GM12864 (cell line): ENCODE measurements around the gene PITHD1.

ENCODE experiments used
- DNase-seq: peaks from one replicate; pipeline ENCODE4 v3.0.0-alpha.2; 2011; ENCODE audit warnings: low read depth
- H3K4me3 ChIP-seq: 2 replicates; pipeline ENCODE4 v1.5.1; 2011; ENCODE audit warnings: mild to moderate bottlenecking, low read depth, low read length, control low read depth
- TF ChIP-seq, protein P1 (sequence below): IDR thresholded peaks from 2 replicates; pipeline ENCODE4 v1.5.1; 2011; ENCODE audit warnings: low read depth, mild to moderate bottlenecking, moderate library complexity, low read length, control low read depth, inconsistent platforms; ENCODE audit errors: missing control alignments

The PITHD1 gene

GRCh38 chr1:23806280-23806679 lies 28.1 kb downstream of the PITHD1 start:
- no peak for DNase-seq
- H3K4me3 ChIP-seq = no peak overlapping the region
- TF ChIP-seq, protein P1, sequence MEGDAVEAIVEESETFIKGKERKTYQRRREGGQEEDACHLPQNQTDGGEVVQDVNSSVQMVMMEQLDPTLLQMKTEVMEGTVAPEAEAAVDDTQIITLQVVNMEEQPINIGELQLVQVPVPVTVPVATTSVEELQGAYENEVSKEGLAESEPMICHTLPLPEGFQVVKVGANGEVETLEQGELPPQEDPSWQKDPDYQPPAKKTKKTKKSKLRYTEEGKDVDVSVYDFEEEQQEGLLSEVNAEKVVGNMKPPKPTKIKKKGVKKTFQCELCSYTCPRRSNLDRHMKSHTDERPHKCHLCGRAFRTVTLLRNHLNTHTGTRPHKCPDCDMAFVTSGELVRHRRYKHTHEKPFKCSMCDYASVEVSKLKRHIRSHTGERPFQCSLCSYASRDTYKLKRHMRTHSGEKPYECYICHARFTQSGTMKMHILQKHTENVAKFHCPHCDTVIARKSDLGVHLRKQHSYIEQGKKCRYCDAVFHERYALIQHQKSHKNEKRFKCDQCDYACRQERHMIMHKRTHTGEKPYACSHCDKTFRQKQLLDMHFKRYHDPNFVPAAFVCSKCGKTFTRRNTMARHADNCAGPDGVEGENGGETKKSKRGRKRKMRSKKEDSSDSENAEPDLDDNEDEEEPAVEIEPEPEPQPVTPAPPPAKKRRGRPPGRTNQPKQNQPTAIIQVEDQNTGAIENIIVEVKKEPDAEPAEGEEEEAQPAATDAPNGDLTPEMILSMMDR = no peak

DNA sequence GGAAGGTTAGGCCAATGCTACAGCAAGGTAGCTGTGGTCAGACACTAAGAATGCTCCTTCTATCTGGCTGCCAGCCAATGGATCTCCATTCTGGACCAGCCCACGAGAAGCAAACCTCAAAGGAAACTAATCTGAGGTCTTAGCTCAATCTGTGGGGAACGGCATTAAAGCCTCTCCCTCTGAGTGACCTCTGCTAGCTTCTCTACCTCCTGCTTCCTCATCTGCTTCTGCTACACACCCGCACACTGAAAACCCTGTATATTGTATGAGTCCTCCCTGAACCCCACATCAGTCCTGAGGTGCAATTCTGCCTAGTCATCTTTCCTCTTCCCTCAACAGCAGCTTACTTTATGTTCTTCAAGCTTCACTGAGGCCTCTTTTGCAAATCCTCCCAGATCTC lies 29.2 kb downstream of the PITHD1 start:
- no peak overlapping the region for H3K4me3 ChIP-seq
- DNase-seq = no peak
- TF ChIP-seq, protein P1 = no peak

GRCh38 chr1:23809751-23810171 lies 31.5 kb downstream of the PITHD1 start:
- TF ChIP-seq, protein P1 = peak; percentile 96
- DNase-seq = peak; percentile 61
- H3K4me3 ChIP-seq = no peak overlapping the region

- TF ChIP-seq, protein P1 = peak; percentile 91
- peak; percentile 62 for DNase-seq
- no peak overlapping the region for H3K4me3 ChIP-seq
Observed at GRCh38 chr1:23810818-23811540, 32.8 kb downstream of the PITHD1 start.

DNA sequence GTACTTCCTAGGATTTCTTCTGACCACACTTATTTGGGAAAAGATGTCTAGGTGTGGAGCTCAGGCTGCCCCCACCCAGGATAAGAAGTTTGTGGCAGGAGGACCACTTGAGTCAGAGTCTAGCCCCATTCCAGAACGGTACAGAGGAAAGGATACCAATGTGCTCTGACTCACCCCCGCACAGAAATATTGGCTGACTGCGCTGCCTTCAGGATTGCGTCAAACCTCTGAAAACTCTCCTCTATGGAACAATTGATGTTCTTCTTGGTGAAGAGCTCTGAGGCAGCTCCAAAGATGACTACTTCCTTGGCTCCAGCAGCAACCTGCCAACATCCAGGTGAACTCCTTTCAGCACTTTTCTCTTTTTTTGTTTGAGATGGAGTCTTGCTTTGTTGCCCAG lies 35.8 kb downstream of the PITHD1 start:
- TF ChIP-seq, protein P1 = no peak
- no peak for DNase-seq
- H3K4me3 ChIP-seq = no peak overlapping the region

DNA sequence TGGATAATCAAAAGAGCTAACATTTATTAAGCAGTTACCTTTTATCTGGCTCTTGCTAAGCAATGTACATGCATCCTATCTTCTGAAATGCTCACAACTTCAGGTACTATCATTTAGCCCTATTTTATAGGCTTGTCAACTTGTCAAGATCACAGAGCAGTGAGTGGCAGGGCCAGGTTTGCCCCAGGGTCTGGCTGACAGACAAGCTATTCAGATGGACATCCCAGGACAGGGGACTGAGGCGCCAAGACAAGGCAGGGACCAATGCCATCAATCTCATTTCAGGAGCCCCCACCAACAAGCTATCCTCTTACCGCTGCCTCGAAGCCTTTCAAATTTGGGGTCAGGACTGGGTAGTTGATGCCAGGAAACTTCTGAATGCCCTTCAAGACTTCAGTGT lies 38.1 kb downstream of the PITHD1 start:
- DNase-seq = no peak
- TF ChIP-seq, protein P1 = no peak
- H3K4me3 ChIP-seq = no peak overlapping the region

DNA sequence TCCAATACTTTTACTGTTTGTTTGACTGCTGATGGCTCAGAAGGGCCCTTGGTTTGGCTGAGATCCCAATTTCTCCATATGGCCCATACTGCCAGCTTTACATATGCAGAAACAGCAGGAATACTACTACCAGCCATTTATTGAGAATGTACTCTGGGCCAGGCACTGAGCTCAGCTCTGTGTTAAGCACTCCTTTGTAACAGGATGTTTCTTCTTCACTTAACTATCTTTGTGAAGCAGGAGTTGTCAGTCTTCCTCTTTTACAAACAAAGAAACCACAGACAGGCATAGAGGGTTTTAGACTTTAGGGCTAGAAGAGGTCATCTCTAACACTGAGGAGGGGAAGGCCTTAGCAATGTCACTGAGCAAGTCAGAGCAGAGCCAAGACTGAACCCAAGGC lies 38.7 kb downstream of the PITHD1 start:
- TF ChIP-seq, protein P1 = no peak
- DNase-seq = no peak
- no peak overlapping the region for H3K4me3 ChIP-seq
